ENCODE results near the gene LCT.
"Not testable (repeated sequence)": the region's sequence is repeated elsewhere in the genome, so short reads cannot be mapped to it uniquely, and the experiment has no call there.

LCT gene

DNA sequence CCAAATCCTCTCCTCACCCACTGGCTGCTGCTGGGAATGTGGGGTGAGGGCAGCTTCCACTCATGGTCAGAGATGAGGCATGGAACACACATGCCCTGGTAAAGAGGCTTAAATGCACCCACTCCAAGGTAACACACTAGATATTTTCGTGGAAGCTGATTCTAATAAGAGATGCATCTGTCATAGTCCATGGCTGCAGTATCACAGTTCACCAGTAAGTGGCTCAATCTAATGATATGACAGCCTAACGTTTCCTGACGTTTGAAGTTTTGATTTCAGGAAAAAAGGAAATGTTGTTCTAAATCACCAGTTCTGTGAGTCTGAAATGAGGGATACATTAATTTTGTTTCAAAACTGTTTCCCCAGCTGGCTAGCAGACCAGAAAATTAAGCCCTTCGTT, 38.2 kb downstream of the LCT start:
- no peak overlapping the region for H3K4me3 ChIP-seq (ENCODE audit: low read depth in 1 of 2, low read length in 2 of 2)
- H3K4me1 ChIP-seq (ENCODE audit: control insufficient read depth in 1 of 2, insufficient read depth in 2 of 2, low read length in 2 of 2) = peaks cover 0 to 6% of the 10 kb centered on the region in 2 donors
- no peak overlapping the region for H3K9ac ChIP-seq (ENCODE audit: low read depth in 1 of 2, low read length in 2 of 2)
- H3K27me3 ChIP-seq (ENCODE audit: control insufficient read depth in 1 of 2, insufficient read depth in 2 of 2, low read length in 2 of 2) = no peaks in the 10 kb centered on the region
- peaks cover 10 to 28% of the 10 kb centered on the region in 2 donors for H3K36me3 ChIP-seq (ENCODE audit: control insufficient read depth in 1 of 2, insufficient read depth in 2 of 2, low read length in 2 of 2)
- peaks cover 9 to 11% of the 10 kb centered on the region in 2 donors for H3K9me3 ChIP-seq (ENCODE audit: control insufficient read depth in 1 of 2, low read length in 2 of 2)
- no peak overlapping the region for H3K27ac ChIP-seq (ENCODE audit: low read depth, low read length)

DNA sequence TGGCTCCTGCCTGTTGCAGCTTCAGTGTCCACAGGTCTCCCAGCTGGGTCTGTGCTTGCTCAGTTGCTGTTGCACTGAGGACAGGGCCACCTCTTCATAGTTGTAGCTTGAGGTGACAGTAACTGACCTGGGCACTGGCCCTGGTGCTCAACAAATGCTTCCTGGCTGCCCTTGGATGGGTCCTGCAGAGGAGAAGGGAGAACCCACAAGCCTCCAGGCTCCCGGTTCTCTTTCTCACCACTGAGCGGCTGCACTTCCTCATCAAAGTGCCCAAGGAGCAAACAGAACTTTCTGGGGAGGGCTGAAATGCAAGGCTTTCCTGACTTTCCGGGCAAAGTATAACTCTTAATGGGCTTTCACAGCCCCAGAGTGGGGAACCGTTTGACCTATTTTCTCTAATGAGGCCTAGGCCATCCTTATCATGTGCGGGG, 38.7 kb downstream of the LCT start:
- H3K27ac ChIP-seq (ENCODE audit: low read depth, low read length) = no peak overlapping the region
- no peak overlapping the region for H3K4me3 ChIP-seq (ENCODE audit: low read depth in 1 of 2, low read length in 2 of 2)
- no peak overlapping the region for H3K9ac ChIP-seq (ENCODE audit: low read depth in 1 of 2, low read length in 2 of 2)
- peaks cover 0 to 6% of the 10 kb centered on the region in 2 donors for H3K4me1 ChIP-seq (ENCODE audit: control insufficient read depth in 1 of 2, insufficient read depth in 2 of 2, low read length in 2 of 2)
- H3K36me3 ChIP-seq (ENCODE audit: control insufficient read depth in 1 of 2, insufficient read depth in 2 of 2, low read length in 2 of 2) = peaks cover 10 to 25% of the 10 kb centered on the region in 2 donors
- H3K9me3 ChIP-seq (ENCODE audit: control insufficient read depth in 1 of 2, low read length in 2 of 2) = peaks cover 9 to 11% of the 10 kb centered on the region in 2 donors
- no peaks in the 10 kb centered on the region for H3K27me3 ChIP-seq (ENCODE audit: control insufficient read depth in 1 of 2, insufficient read depth in 2 of 2, low read length in 2 of 2)

DNA sequence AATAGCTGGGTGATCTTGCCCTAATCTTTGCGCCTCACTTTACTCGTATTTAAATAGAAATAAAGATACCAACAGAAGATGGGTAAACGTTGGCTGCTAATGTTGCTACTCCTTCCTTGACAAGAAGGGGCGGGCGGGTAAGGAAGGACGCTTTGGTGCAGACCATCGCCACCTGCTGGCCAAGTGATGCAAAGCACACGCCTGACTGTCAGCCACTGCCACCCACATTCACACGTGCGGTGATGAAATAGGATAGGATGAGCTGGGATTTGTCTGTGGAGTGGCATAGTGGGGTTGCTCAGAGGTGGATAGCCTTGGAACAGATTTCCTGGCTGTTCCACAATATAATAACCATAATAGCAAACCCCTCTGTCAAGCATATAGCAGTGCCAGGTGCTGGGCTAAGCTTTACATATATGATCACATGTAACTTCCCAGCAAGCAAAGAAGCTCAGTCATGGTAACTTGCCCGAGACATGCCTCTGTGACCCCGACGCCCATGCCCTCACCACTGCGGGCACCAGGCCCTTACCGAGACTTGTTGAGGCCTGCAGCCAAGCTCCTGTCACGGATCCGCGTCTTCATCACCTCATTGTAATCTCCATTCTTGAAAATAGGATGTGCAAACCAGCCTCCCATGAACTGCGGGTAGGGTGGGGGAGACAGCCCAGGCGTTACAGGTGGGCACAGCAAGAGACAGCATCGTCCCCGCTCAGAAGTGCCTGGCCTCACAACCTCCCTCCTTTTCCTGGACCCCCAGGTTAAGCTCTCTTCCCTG, 39.3 kb downstream of the LCT start:
- Histone ChIP-seq H3K27ac (ENCODE audit: low read depth, low read length) (no peak overlapping the region), H3K36me3 (ENCODE audit: control insufficient read depth in 1 of 2, insufficient read depth in 2 of 2, low read length in 2 of 2) (peaks cover 10 to 25% of the 10 kb centered on the region in 2 donors)

DNA sequence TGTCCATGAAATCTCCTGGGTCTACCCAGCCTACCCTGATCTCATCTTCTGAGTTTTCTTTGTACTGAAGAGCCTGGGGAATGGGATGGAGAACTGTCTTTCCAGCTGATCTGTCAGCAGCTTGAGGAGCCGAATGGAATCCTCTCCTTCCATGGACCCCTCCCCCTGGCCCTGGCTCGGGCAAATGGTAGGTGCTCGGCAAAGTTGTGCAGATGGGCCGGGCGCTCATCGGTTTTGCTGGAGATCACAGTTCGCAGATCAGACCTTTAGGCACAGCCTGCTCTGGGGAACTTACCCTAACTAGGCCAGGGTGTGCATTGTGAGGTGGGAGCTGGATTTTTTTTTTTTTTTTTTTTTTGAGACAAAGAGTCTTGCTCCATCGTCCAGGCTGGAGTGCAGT, 40.4 kb downstream of the LCT start:
- H3K9ac ChIP-seq (ENCODE audit: low read depth in 1 of 2, low read length in 2 of 2) = no peak overlapping the region
- H3K27me3 ChIP-seq (ENCODE audit: control insufficient read depth in 1 of 2, insufficient read depth in 2 of 2, low read length in 2 of 2) = no peaks in the 10 kb centered on the region
- peaks cover 10 to 26% of the 10 kb centered on the region in 2 donors for H3K36me3 ChIP-seq (ENCODE audit: control insufficient read depth in 1 of 2, insufficient read depth in 2 of 2, low read length in 2 of 2)
- no peak overlapping the region for H3K27ac ChIP-seq (ENCODE audit: low read depth, low read length)
- peaks cover 8 to 9% of the 10 kb centered on the region in 2 donors for H3K9me3 ChIP-seq (ENCODE audit: control insufficient read depth in 1 of 2, low read length in 2 of 2)
- H3K4me3 ChIP-seq (ENCODE audit: low read depth in 1 of 2, low read length in 2 of 2) = no peak overlapping the region
- H3K4me1 ChIP-seq (ENCODE audit: control insufficient read depth in 1 of 2, insufficient read depth in 2 of 2, low read length in 2 of 2) = peaks cover 0 to 6% of the 10 kb centered on the region in 2 donors

More for the DNA sequence above, 39.3 kb downstream of the LCT start:
- H3K9me3 ChIP-seq (ENCODE audit: control insufficient read depth in 1 of 2, low read length in 2 of 2) = peaks cover 9 to 11% of the 10 kb centered on the region in 2 donors
- H3K4me1 ChIP-seq (ENCODE audit: control insufficient read depth in 1 of 2, insufficient read depth in 2 of 2, low read length in 2 of 2) = peaks cover 0 to 6% of the 10 kb centered on the region in 2 donors
- H3K27me3 ChIP-seq (ENCODE audit: control insufficient read depth in 1 of 2, insufficient read depth in 2 of 2, low read length in 2 of 2) = no peaks in the 10 kb centered on the region
- H3K9ac ChIP-seq (ENCODE audit: low read depth in 1 of 2, low read length in 2 of 2) = no peak overlapping the region
- no peak overlapping the region for H3K4me3 ChIP-seq (ENCODE audit: low read depth in 1 of 2, low read length in 2 of 2)

DNA sequence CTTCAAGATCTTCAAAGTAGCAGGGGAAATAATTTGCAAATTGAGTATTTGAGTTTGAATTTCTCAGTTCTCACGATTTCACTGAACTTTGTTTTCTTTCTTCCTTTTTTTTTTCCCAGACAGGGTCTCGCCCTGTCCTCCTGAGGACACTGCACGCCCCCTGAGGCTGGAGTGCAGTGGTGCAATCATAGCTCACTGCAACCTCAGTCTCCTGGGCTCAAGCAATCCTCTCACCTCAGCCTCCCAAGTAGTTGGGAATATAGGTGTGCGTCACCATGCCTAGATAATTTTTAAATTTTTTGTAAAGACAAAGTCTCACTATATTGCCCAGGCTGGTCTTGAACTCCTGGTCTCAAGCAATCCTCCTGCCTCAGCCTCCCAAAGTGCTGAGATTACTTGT, 41.3 kb downstream of the LCT start:
- H3K9me3 ChIP-seq (ENCODE audit: control insufficient read depth in 1 of 2, low read length in 2 of 2); H3K4me1 ChIP-seq (ENCODE audit: control insufficient read depth in 1 of 2, insufficient read depth in 2 of 2, low read length in 2 of 2); H3K27me3 ChIP-seq (ENCODE audit: control insufficient read depth in 1 of 2, insufficient read depth in 2 of 2, low read length in 2 of 2); H3K27ac ChIP-seq (ENCODE audit: low read depth, low read length); H3K4me3 ChIP-seq (ENCODE audit: low read depth in 1 of 2, low read length in 2 of 2); H3K9ac ChIP-seq (ENCODE audit: low read depth in 1 of 2, low read length in 2 of 2): not testable (repeated sequence)
- peaks cover 10 to 27% of the 10 kb centered on the region in 2 donors for H3K36me3 ChIP-seq (ENCODE audit: control insufficient read depth in 1 of 2, insufficient read depth in 2 of 2, low read length in 2 of 2)

DNA sequence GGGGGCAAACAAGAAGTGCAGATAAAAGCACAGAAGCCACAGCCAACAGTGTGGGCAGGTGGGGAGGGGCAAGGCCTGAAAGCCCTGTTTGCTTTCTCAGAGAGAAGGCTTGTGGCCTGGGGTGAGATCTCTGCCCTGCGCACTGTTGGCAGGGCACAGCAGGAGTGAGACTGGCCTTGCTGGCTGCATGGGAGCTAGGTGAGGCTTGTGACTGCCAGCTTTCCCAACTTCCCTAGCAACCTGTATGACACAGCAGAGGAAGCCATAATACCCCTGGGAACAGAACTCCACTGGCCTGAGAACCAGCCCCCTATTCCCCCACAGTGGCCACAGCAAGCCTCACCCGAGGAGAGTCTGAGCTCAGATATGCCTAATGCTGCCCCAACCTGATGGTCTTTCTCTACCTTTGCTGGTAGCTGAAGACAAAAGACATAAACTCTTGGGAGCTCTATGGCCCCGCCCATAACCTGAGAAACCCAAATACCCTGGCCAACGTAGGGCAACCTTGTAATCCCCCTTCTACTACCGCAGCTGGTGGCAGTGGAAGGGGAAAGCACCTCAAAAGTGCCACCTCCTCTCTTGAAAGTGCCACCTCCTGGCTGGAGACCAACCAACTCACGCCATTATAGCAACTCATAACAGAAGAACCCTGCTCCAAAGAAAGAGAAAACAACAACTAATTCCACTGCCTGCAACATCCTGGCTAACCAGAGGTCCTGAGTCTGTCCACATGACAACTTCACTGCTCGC, 44.4 kb downstream of the LCT start:
- Histone ChIP-seq H3K9me3 (ENCODE audit: control insufficient read depth in 1 of 2, low read length in 2 of 2) (no peaks in the 10 kb centered on the region), H3K27me3 (ENCODE audit: control insufficient read depth in 1 of 2, insufficient read depth in 2 of 2, low read length in 2 of 2) (no peaks in the 10 kb centered on the region), H3K4me1 (ENCODE audit: control insufficient read depth in 1 of 2, insufficient read depth in 2 of 2, low read length in 2 of 2) (peaks cover 0 to 4% of the 10 kb centered on the region in 2 donors), H3K27ac (ENCODE audit: low read depth, low read length) (no peak overlapping the region), H3K4me3 (ENCODE audit: low read depth in 1 of 2, low read length in 2 of 2) (no peak overlapping the region), H3K36me3 (ENCODE audit: control insufficient read depth in 1 of 2, insufficient read depth in 2 of 2, low read length in 2 of 2) (peaks cover 9 to 28% of the 10 kb centered on the region in 2 donors), H3K9ac (ENCODE audit: low read depth in 1 of 2, low read length in 2 of 2) (no peak overlapping the region)

DNA sequence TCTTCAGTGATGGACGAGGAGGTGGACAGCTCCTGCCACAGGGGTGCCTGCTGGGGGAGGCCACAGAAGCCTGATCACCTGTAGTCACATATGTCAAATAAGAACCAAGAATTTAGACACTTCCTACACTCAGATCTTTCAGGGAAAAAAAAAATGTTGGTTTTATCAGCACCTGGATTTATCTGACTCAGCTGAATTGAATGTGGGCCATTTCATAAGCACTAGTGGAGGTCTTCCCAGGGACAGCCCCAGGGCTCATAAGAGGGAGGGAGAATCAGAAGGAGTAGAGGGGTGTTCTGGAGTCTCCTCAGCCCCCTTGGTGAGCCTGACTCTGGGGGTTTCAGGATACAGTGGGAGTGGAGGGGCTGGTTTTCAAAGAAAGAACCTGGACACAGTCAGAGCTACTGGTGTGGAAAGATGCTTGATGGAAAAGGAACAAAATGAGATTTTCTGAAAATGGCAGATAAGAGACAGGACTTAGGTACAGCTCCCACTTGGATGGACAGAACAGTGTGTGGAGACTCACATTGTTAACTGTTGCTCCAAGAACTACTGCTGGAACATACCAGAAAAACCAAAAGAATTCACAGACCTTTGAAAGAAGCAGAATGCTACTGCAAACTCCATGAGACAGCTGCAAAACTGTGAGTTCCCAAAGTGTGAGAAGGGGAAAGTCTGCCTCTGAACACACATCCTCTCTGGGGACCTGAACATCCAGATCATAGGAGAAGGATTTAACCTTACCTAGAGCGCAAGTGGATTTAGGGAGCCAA, 45.4 kb downstream of the LCT start:
- Histone ChIP-seq H3K36me3 (ENCODE audit: control insufficient read depth in 1 of 2, insufficient read depth in 2 of 2, low read length in 2 of 2) (peaks cover 9 to 36% of the 10 kb centered on the region in 2 donors), H3K4me1 (ENCODE audit: control insufficient read depth in 1 of 2, insufficient read depth in 2 of 2, low read length in 2 of 2) (no peaks in the 10 kb centered on the region), H3K27me3 (ENCODE audit: control insufficient read depth in 1 of 2, insufficient read depth in 2 of 2, low read length in 2 of 2) (no peaks in the 10 kb centered on the region), H3K9me3 (ENCODE audit: control insufficient read depth in 1 of 2, low read length in 2 of 2) (no peaks in the 10 kb centered on the region), H3K27ac (ENCODE audit: low read depth, low read length) (no peak overlapping the region), H3K4me3 (ENCODE audit: low read depth in 1 of 2, low read length in 2 of 2) (no peak overlapping the region), H3K9ac (ENCODE audit: low read depth in 1 of 2, low read length in 2 of 2) (no peak overlapping the region)

DNA sequence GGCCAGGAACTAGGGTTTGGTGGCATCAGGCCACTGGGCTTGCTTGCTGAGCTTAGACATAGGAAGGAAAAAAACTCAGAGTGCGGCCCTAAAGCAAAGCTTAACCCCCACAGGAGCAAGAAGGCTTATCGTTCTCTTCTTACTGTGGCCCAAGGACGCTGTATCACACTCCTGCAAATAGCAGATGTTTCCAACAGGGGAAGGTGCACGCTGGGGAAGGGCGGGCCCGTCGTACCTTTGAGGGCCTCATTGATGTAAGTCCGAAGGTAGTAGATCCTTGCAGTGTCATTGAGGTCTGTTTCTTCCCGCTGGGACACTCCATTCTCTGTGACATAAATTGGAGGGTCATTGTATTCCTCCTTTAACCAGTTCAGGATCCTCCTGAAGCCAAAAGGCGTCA, 46.6 kb downstream of the LCT start:
- Histone ChIP-seq H3K36me3 (ENCODE audit: control insufficient read depth in 1 of 2, insufficient read depth in 2 of 2, low read length in 2 of 2) (peaks cover 9 to 43% of the 10 kb centered on the region in 2 donors), H3K4me3 (ENCODE audit: low read depth in 1 of 2, low read length in 2 of 2) (no peak overlapping the region), H3K9me3 (ENCODE audit: control insufficient read depth in 1 of 2, low read length in 2 of 2) (no peaks in the 10 kb centered on the region), H3K4me1 (ENCODE audit: control insufficient read depth in 1 of 2, insufficient read depth in 2 of 2, low read length in 2 of 2) (no peaks in the 10 kb centered on the region), H3K27me3 (ENCODE audit: control insufficient read depth in 1 of 2, insufficient read depth in 2 of 2, low read length in 2 of 2) (no peaks in the 10 kb centered on the region), H3K27ac (ENCODE audit: low read depth, low read length) (no peak overlapping the region), H3K9ac (ENCODE audit: low read depth in 1 of 2, low read length in 2 of 2) (no peak overlapping the region)

DNA sequence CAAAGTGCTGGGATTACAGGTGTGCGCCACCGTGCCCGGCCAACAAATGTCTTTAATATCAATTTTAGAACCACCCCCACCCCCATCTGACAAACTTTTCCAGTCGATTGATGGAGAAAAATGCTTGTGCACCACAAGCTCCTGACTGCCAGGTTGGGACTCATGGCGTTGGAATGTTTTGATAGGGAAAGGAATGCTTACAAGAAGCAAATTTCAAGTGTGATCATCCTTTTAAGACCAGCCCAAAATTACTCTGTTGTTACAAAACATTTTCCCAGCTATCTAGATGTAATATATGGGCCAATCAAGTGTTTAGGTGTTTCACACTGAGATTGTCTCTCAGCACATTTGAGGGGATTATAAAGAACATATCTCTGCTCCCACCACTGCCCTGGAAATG, 50.2 kb downstream of the LCT start:
- H3K27me3 ChIP-seq (ENCODE audit: control insufficient read depth in 1 of 2, insufficient read depth in 2 of 2, low read length in 2 of 2) = no peaks in the 10 kb centered on the region

DNA sequence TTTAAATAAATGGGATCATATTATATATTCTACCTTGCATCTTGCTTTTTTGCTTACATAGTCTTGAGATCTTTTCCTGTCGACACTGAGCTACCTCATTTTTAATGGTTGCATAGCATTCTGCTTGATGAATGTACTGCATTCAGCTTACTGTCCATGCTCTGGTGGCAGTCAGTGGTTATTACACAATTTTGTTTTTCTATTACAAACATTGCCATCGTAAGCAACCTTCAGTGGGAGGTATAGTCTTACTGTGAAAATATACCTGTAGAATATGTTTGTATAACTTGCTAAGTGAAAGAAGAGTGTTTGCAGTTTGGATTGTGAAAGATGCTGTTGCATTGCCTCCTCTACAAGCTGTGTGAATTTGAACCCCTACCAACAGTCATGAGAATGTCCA, 52.0 kb downstream of the LCT start:
- H3K36me3 ChIP-seq (ENCODE audit: control insufficient read depth in 1 of 2, insufficient read depth in 2 of 2, low read length in 2 of 2) = peaks cover 44 to 72% of the 10 kb centered on the region in 2 donors
- no peaks in the 10 kb centered on the region for H3K4me1 ChIP-seq (ENCODE audit: control insufficient read depth in 1 of 2, insufficient read depth in 2 of 2, low read length in 2 of 2)
- no peak overlapping the region for H3K27ac ChIP-seq (ENCODE audit: low read depth, low read length)
- H3K4me3 ChIP-seq (ENCODE audit: low read depth in 1 of 2, low read length in 2 of 2) = no peak overlapping the region
- no peaks in the 10 kb centered on the region for H3K9me3 ChIP-seq (ENCODE audit: control insufficient read depth in 1 of 2, low read length in 2 of 2)
- H3K9ac ChIP-seq (ENCODE audit: low read depth in 1 of 2, low read length in 2 of 2) = no peak overlapping the region
- no peaks in the 10 kb centered on the region for H3K27me3 ChIP-seq (ENCODE audit: control insufficient read depth in 1 of 2, insufficient read depth in 2 of 2, low read length in 2 of 2)

More for the DNA sequence above, 50.2 kb downstream of the LCT start:
- no peaks in the 10 kb centered on the region for H3K9me3 ChIP-seq (ENCODE audit: control insufficient read depth in 1 of 2, low read length in 2 of 2)
- H3K4me3 ChIP-seq (ENCODE audit: low read depth in 1 of 2, low read length in 2 of 2) = no peak overlapping the region
- peaks cover 33 to 67% of the 10 kb centered on the region in 2 donors for H3K36me3 ChIP-seq (ENCODE audit: control insufficient read depth in 1 of 2, insufficient read depth in 2 of 2, low read length in 2 of 2)
- no peaks in the 10 kb centered on the region for H3K4me1 ChIP-seq (ENCODE audit: control insufficient read depth in 1 of 2, insufficient read depth in 2 of 2, low read length in 2 of 2)
- no peak overlapping the region for H3K9ac ChIP-seq (ENCODE audit: low read depth in 1 of 2, low read length in 2 of 2)
- H3K27ac ChIP-seq (ENCODE audit: low read depth, low read length) = no peak overlapping the region
